ENCODE data around the gene ZBTB46. TPM values are rescaled to one million over a fixed set of nuclear protein-coding genes. Genes with fewer than 3 reads are reported as not detected.
"Not testable (repeated sequence)": the region's sequence is repeated elsewhere in the genome, so short reads cannot be mapped to it uniquely, and the experiment has no call there.

Gene ZBTB46, protein sequence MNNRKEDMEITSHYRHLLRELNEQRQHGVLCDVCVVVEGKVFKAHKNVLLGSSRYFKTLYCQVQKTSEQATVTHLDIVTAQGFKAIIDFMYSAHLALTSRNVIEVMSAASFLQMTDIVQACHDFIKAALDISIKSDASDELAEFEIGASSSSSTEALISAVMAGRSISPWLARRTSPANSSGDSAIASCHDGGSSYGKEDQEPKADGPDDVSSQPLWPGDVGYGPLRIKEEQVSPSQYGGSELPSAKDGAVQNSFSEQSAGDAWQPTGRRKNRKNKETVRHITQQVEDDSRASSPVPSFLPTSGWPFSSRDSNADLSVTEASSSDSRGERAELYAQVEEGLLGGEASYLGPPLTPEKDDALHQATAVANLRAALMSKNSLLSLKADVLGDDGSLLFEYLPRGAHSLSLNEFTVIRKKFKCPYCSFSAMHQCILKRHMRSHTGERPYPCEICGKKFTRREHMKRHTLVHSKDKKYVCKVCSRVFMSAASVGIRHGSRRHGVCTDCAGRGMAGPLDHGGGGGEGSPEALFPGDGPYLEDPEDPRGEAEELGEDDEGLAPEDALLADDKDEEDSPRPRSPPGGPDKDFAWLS
- total RNA-seq (10 to 100 TPM; 14.4 to 18.1 (median 16.3) TPM), polyA plus RNA-seq (6.7 TPM)
- long read RNA-seq, donor 1, full-length matches to known transcripts: 2 of 33 reads
- long read RNA-seq, donor 1, partial matches to known transcripts: 13 of 33 reads
- long read RNA-seq, donor 1, other reads (novel, unspliced or antisense): 18 of 33 reads
- long read RNA-seq, donor 2, full-length matches to known transcripts: 6 of 24 reads
- long read RNA-seq, donor 2, partial matches to known transcripts: 7 of 24 reads
- long read RNA-seq, donor 2, other reads (novel, unspliced or antisense): 11 of 24 reads
- long read RNA-seq, donor 3, full-length matches to known transcripts: 1 of 33 reads
- long read RNA-seq, donor 3, partial matches to known transcripts: 5 of 33 reads
- long read RNA-seq, donor 3, other reads (novel, unspliced or antisense): 27 of 33 reads
- long read RNA-seq, donor 4, full-length matches to known transcripts: 1 of 22 reads
- long read RNA-seq, donor 4, partial matches to known transcripts: 6 of 22 reads
- long read RNA-seq, donor 4, other reads (novel, unspliced or antisense): 15 of 22 reads

DNA sequence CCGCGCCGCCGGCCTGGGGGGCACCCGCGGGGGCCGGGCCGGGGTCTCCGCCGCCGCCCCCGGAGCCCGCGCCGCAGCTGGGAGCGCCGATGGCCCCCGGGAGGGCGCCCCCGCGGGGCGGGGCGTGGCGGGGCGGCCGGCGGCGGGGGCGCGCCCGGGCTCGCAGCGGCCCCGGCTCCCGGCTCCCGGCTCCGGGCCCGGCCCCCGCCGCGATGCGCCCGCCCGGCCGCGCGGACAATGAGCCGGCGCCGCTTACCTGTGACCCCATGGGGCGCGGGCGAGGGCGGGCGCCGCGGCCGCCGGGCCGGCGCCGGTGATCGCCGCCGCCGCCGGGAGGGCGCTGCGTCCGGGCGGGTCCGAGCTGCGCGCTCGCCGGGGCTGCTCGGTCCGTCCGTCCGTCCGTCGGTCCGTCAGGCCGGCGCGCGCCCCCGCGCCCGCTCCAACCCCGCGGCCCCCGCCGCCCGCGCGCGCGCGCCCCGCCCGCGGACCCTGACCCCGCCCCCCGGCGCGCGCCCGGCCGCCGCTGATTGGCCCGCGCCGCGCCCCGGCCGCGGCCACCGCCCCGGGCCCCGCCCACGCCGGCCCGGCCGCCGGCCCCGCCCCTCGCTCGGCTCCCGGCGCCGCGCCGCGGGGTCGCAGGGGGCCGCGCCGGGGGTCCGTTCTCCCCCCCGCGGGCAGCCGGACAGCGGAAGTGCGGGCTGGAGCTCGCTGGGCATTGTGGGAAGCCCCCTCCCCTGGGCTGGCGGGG lies at the start of gene ZBTB46:
Gene ZBTB46, minus strand, starts transcription at position 424 of the 748 bp plus-strand sequence. CDS start 40,507 bp downstream, outside the sequence.
- H3K4me1 ChIP-seq (ENCODE audit: control insufficient read depth, insufficient read depth, low read length): peaks cover 10% of the 10 kb centered on the region
- under 1% methylated on average over 144 of the region's 147 CpGs for whole genome bisulfite sequencing
- H3K9me3 ChIP-seq (ENCODE audit: control insufficient read depth, low read length): no peaks in the 10 kb centered on the region
- peak within 1 kb of the TSS; percentile 94 for H3K4me3 ChIP-seq (ENCODE audit: low read length)
- DNase-seq (peak; percentile 76 to 90 (median 89)), ATAC-seq (peak in 1 of 2 donors; percentile 25)
- intact Hi-C loops (cut with DNase I): no loop called here
- H3K27me3 ChIP-seq (ENCODE audit: control insufficient read depth, insufficient read depth): no peaks in the 10 kb centered on the region
- peak within 1 kb of the TSS; percentile 69 for H3K27ac ChIP-seq (ENCODE audit: low read length)

DNA sequence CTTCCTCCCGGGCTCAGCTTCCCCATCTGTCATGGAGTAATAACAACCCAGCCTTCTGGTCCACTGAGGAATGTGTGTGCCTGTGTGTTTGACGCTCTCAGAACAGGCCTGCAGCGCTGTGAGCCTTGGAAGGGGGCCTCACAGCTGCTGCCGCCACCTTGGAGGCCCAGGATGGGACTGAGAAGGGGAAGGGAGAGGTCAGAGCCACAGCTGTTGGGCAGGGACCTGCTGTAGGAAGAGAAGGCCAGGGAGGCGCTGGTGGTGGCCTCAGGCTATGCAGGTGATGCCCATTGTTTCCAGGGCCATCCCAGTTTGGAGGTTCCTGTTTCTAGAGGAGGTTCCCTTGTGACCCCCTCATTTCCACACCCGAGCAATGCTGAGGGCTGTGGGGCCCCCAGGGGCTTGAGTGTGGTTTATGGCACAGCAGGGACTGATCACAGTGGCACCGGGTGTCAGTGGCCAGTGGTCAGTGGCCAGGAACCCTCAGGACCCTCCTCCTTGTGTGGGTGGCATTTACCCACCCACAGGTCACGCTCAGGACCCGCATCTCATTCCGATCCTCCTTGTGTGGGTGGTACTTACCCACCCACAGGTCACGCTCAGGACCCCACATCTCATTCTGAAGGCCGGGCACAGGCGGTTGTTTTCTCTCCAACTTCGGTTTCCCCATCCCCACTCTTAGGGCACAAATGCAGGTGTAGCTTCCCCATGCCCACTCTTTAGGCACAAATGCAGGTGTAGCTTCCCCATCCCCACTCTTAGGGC lies 48.0 kb upstream of the ZBTB46 start:
- H3K4me3 ChIP-seq (ENCODE audit: low read length): no peak overlapping the region
- no peaks in the 10 kb centered on the region for H3K27me3 ChIP-seq (ENCODE audit: control insufficient read depth, insufficient read depth)
- H3K9me3 ChIP-seq (ENCODE audit: control insufficient read depth, low read length): no peaks in the 10 kb centered on the region
- WGBS: 92% methylated on average over 14 of the region's 14 CpGs
- intact Hi-C loops (cut with DNase I): no loop called here
- DNase-seq: peak in 1 of 3 donors; percentile 11
- ATAC-seq: no peak
- H3K27ac ChIP-seq (ENCODE audit: low read length): no peak overlapping the region
- H3K4me1 ChIP-seq (ENCODE audit: control insufficient read depth, insufficient read depth, low read length): no peaks in the 10 kb centered on the region

DNA sequence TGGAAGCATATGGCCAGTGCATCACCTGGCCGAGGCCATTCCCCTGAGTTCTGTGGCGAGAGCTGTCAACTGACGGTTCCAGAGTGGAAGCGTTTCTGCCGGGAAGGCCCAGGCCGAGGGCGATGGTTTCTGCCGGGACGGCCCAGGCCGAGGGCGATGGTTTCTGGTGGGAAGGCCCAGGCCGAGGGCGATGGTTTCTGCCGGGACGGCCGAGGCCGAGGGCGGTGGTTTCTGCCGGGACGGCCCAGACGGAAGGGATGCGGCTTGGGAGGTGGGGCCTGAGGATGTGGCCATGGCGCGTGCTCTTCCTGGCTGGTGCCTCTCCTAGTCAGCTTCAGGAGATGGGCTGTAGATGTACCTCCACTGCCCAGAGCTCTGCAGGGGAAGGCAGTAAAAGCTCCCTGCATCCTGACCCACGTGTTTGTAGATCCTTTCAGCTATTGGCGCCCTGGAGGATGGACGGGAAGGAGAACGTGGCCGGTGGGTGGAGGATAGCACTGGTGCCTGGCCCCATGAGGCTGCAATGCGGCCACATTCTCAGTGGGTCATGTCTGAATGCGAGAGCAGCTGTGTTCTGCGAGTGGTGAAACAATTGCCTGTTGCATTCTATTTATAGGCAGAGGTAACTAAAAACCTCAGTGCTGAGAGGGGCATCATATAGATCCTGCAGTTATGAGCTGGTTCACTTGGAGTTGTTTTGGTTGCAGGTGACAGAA lies 46.8 kb upstream of the ZBTB46 start:
- ATAC-seq: no peak
- Histone ChIP-seq H3K4me3 (ENCODE audit: low read length) (no peak overlapping the region), H3K4me1 (ENCODE audit: control insufficient read depth, insufficient read depth, low read length) (no peaks in the 10 kb centered on the region), H3K27me3 (ENCODE audit: control insufficient read depth, insufficient read depth) (no peaks in the 10 kb centered on the region), H3K9me3 (ENCODE audit: control insufficient read depth, low read length) (no peaks in the 10 kb centered on the region), H3K27ac (ENCODE audit: low read length) (no peak overlapping the region)
- intact Hi-C loops (cut with DNase I): no loop called here
- WGBS: 83% methylated on average over 32 of the region's 32 CpGs
- DNase-seq: peak; percentile 4 to 50 (median 49)

DNA sequence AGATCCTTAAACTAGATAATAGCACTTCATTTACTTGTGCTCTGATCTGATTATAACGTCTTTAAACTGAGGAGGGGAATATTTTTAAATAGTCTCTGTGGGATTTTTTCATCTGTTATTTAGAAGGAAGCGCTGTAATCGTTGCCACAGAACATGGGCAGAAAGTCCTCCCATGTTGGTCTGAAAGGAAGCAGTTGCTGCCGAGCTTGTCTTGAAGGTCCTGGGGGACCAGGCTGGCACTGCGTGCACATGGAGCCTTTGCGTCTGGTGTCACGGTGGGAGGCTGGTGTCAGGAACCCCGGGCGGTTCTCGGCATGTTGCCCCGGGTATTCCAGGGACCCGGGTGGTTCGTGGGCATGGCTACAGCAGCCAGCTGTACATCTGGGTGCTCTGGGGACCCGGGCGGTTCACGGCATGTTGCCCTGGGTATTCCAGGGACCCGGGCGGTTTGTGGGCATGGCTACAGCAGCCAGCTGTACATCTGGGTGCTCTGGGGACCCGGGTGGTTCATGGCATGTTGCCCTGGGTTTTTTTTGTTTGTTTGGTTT lies 45.5 kb upstream of the ZBTB46 start:
- Histone ChIP-seq H3K9me3 (ENCODE audit: control insufficient read depth, low read length) (no peaks in the 10 kb centered on the region), H3K4me1 (ENCODE audit: control insufficient read depth, insufficient read depth, low read length) (no peaks in the 10 kb centered on the region), H3K27me3 (ENCODE audit: control insufficient read depth, insufficient read depth) (no peaks in the 10 kb centered on the region), H3K27ac (ENCODE audit: low read length) (no peak overlapping the region), H3K4me3 (ENCODE audit: low read length) (no peak overlapping the region)
- intact Hi-C loops (cut with DNase I): no loop called here
- 91% methylated on average over 19 of the region's 19 CpGs for WGBS
- ATAC-seq (no peak), DNase-seq (peak; percentile 14 to 53 (median 33))

DNA sequence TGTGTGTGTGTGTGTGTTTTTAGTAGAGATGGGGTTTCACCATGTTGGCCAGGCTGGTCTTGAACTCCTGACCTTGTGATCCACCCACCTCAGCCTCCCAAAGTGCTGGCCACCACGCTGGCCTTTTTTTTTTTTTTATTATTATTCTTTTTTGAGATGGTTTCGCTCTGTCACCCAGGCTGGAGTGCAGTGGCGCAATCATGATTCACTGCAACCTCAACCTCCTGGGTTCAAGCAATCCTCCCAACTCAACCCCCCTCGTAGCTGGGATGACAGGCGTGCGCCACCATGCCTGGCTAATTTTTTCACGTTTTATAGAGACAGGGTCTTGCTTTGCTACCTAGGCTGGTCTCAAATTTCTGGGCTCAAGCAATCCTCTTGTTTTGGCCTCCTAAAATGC lies 43.2 kb upstream of the ZBTB46 start:
- intact Hi-C loops (cut with DNase I); H3K4me1 ChIP-seq (ENCODE audit: control insufficient read depth, insufficient read depth, low read length); ATAC-seq; H3K27ac ChIP-seq (ENCODE audit: low read length); H3K27me3 ChIP-seq (ENCODE audit: control insufficient read depth, insufficient read depth); H3K4me3 ChIP-seq (ENCODE audit: low read length); H3K9me3 ChIP-seq (ENCODE audit: control insufficient read depth, low read length): not testable (repeated sequence)
- DNase-seq: peak in 2 of 3 donors; percentile 9 to 37
- 90% methylated on average over 7 of the region's 7 CpGs for WGBS

DNA sequence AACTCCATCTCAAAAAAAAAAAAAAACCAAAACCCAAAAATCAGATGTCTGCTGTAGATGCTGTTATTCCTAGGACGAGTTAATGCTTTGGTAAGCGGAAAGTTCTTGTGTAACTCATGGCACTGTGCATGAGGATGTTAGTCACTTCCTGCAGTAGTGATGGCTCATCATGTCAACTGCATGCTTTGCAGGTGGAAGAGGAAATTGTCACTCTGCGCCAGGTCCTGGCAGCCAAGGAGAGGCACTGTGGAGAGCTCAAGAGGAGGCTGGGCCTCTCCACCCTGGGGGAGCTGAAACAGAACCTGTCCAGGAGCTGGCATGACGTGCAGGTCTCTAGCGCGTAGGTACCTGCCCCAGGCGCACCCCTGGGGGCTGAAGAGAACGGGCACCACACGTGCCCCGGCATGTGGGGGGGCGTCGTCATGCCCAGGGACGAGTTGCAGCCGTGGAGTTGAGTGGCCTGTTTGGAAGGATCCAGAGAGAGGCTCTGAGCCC lies 42.5 kb upstream of the ZBTB46 start:
- H3K27me3 ChIP-seq (ENCODE audit: control insufficient read depth, insufficient read depth): no peaks in the 10 kb centered on the region
- H3K4me3 ChIP-seq (ENCODE audit: low read length): no peak overlapping the region
- 69% methylated on average over 14 of the region's 14 CpGs for WGBS
- intact Hi-C loops (cut with DNase I): no loop called here
- peak overlapping the region; percentile 50 for H3K27ac ChIP-seq (ENCODE audit: low read length)
- DNase-seq: peak; percentile 64 to 77 (median 67)
- ATAC-seq: peak; percentile 61 to 89
- H3K4me1 ChIP-seq (ENCODE audit: control insufficient read depth, insufficient read depth, low read length): no peaks in the 10 kb centered on the region
- no peaks in the 10 kb centered on the region for H3K9me3 ChIP-seq (ENCODE audit: control insufficient read depth, low read length)

DNA sequence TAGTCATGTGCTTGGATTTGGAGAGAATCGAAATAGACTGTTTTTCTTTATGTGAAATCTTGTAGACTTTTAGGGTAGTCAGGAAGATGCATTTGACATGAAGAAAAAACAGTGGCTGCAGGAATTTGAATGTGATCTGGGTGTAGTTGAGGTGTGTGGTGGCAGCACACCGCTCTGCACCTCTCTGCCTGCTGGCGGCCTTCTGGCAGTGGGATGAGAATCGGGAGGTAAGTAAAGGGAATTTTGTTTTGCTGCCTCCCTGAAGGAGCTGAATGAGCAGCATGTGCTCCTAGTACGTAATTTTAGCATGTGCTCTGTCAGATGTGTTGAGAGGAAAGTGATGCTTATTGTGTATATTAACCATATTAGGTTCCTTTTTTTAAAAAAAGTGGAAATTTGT lies 37.2 kb upstream of the ZBTB46 start:
- Histone ChIP-seq H3K27ac (ENCODE audit: low read length) (no peak overlapping the region), H3K4me1 (ENCODE audit: control insufficient read depth, insufficient read depth, low read length) (peaks cover 3% of the 10 kb centered on the region), H3K27me3 (ENCODE audit: control insufficient read depth, insufficient read depth) (no peaks in the 10 kb centered on the region), H3K4me3 (ENCODE audit: low read length) (no peak overlapping the region), H3K9me3 (ENCODE audit: control insufficient read depth, low read length) (no peaks in the 10 kb centered on the region)
- DNase-seq: no peak
- no peak for ATAC-seq
- intact Hi-C loops (cut with DNase I): no loop called here
- 93% methylated on average over 5 of the region's 5 CpGs for WGBS

DNA sequence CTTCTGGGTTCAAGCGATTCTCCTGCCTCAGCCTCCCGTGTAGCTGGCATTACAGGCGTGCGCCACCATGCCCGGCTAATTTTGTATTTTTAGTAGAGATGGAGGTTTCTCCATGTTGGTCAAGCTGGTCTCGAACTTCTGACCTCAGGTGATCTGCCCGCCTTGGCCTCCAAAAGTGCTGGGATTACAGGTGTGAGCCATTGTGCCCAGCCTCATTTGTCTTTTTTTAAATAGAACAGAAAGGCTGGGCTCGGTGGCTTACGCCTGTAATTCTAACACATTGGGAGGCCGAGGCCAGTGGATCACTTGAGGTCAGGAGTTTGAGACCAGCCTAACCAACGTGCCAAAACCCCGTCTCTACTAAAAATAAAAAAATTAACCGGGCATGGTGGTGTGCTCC lies 36.0 kb upstream of the ZBTB46 start:
- WGBS: 95% methylated on average over 13 of the region's 13 CpGs
- intact Hi-C loops (cut with DNase I); H3K4me3 ChIP-seq (ENCODE audit: low read length); ATAC-seq; H3K9me3 ChIP-seq (ENCODE audit: control insufficient read depth, low read length); DNase-seq; H3K27me3 ChIP-seq (ENCODE audit: control insufficient read depth, insufficient read depth); H3K4me1 ChIP-seq (ENCODE audit: control insufficient read depth, insufficient read depth, low read length); H3K27ac ChIP-seq (ENCODE audit: low read length): not testable (repeated sequence)

DNA sequence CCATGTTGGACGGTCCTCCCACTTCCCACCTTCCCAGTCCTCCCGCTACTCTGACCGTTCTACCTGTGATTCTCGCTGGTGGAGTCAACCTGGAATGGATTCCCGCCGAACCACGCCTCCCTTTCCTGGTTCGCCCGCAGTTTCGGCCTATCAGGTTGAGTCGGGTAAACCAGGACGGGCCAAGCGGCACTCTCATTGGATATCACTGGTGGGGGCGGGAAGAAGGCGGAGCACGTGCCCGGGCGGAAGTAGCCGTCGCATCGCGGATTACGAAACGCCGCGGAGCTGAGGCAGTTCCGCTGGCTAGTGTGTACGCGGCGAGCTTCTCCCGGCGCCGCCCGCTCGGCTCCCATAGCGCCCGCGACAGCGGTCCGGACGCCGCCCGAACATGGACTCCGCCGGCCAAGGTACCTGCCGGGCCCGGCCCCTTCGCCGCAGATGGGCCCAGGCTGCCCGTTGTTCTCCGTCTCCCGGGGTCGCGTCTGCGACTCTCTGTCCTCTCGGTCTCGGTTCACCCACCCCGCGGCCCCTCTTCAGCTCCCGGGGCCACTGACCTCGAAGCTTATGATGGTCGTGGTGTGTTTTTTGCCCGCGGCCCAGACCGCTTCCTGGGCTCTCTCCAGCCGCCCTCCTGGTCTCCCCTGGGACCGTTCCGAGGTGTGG lies 34.0 kb upstream of the ZBTB46 start, which contains the start of gene TPD52L2:
Gene TPD52L2, plus strand, starts transcription at position 293 of the 663 bp plus-strand sequence. Its CDS starts 96 bp downstream, at position 389.
- peak; percentile 96 to 97 for ATAC-seq
- peak; percentile 98 to 99 (median 99) for DNase-seq
- Histone ChIP-seq H3K27me3 (ENCODE audit: control insufficient read depth, insufficient read depth) (no peaks in the 10 kb centered on the region), H3K4me3 (ENCODE audit: low read length) (peak within 1 kb of the TSS; percentile 73), H3K27ac (ENCODE audit: low read length) (peak within 1 kb of the TSS; percentile 88), H3K9me3 (ENCODE audit: control insufficient read depth, low read length) (no peaks in the 10 kb centered on the region), H3K4me1 (ENCODE audit: control insufficient read depth, insufficient read depth, low read length) (peaks cover 3% of the 10 kb centered on the region)
- WGBS: 0% methylated on average over 68 of the region's 68 CpGs
- intact Hi-C loops (cut with DNase I): loop anchor here in 2 of 4 donors (2.0 to 5.0 kb wide), 2 partner anchors 78 kb away; no protein-coding TSS in a partner anchor
